ENCODE measurements around the gene LMF1.
A peak's percentile ranks its signal among the peaks of the same experiment; 100 is the strongest.

LMF1 gene

DNA sequence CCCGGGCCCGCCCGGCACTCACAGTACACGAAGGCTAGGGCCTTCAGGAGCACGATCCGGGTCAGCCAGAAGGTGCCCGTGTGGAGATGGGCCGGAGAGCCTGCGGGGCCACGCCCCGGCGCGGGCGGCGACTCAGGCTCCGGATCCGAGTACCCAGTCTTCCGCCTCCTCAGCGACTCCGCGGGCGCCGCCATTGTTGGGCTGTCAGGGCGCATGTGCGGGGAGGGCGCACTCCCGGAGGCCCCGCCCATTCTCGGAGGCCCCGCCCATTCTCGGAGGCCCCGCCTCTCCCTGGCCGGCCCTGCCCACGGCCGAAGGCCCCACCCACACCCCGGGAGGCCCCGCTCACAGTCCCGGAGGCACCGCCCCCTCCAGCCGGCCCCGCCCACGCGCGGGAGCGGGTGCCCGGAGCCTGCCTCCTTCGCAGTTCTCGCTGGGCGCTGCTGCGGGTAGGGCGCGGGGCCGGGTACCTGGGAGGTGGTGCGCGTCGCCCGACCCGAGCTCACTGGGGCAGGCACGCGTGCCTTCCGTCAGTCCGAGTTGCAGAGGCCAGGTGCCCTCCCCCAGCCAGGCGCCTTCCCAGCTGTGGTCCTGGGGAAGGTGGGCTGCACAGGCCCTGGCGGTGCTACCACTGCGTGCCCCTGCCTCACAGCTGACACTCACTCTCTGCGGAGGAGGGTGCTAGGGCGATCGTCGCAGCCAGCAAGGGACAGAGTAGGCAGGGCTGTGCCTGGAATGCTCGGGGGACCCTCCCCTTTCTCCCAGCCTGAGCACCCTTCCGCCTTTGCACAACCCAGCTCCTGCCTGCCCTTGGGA is at the start of gene LMF1:
TSS of gene LMF1 (minus strand) at position 219 of the 816 bp plus-strand sequence. CDS start at position 215, 4 bp downstream.
- peak; percentile 14 for DNase-seq (ENCODE audit: low read depth, low spot score)
- ChIA-PET POLR2A (no interaction called here), CTCF (no interaction called here)
- TF ChIP-seq CTCF (IDR thresholded peaks at IDR 0.05; ENCODE audit: insufficient read depth, low read length, missing control alignments): no peak
- H3K4me3 ChIP-seq (ENCODE audit: low read depth, low read length): peak within 1 kb of the TSS; percentile 79

GRCh38 chr16:1020091-1020399 is 49.3 kb upstream of the LMF1 start:
- TF ChIP-seq CTCF (IDR thresholded peaks at IDR 0.05; ENCODE audit: insufficient read depth, low read length, missing control alignments): no peak
- ChIA-PET CTCF (no interaction called here), POLR2A (no interaction called here)
- no peak for DNase-seq (ENCODE audit: low read depth, low spot score)
- H3K4me3 ChIP-seq (ENCODE audit: low read depth, low read length): no peak overlapping the region

- no peak for DNase-seq (ENCODE audit: low read depth, low spot score)
- no peak for TF ChIP-seq CTCF (IDR thresholded peaks at IDR 0.05; ENCODE audit: insufficient read depth, low read length, missing control alignments)
- POLR2A ChIA-PET: no interaction called here
- H3K4me3 ChIP-seq (ENCODE audit: low read depth, low read length): peak overlapping the region; percentile 12; the same call in 1 of the 2 replicates
- CTCF ChIA-PET: interaction anchor here (1.0 kb wide), 1 partner anchor 36 kb away, joined by 3 read pairs; no protein-coding TSS in a partner anchor
These were observed 48.7 kb upstream of the LMF1 start for GRCh38 chr16:1019231-1020090.

GRCh38 chr16:1018447-1019198 is 47.8 kb upstream of the LMF1 start:
- no peak for DNase-seq (ENCODE audit: low read depth, low spot score)
- ChIA-PET CTCF (interaction anchor here (1.0 kb wide), 1 partner anchor 37 kb away, joined by 3 read pairs; no protein-coding TSS in a partner anchor), POLR2A (no interaction called here)
- TF ChIP-seq CTCF (IDR thresholded peaks at IDR 0.05; ENCODE audit: insufficient read depth, low read length, missing control alignments): no peak
- no peak overlapping the region for H3K4me3 ChIP-seq (ENCODE audit: low read depth, low read length)

- DNase-seq (ENCODE audit: low read depth, low spot score): no peak
- POLR2A ChIA-PET: no interaction called here
- CTCF ChIA-PET: no interaction called here
- TF ChIP-seq CTCF (IDR thresholded peaks at IDR 0.05; ENCODE audit: insufficient read depth, low read length, missing control alignments): no peak
- H3K4me3 ChIP-seq (ENCODE audit: low read depth, low read length): no peak overlapping the region
These were observed 44.1 kb upstream of the LMF1 start for GRCh38 chr16:1014771-1015495.
